ENCODE results near the gene ENTPD1.

The ENTPD1 gene

DNA sequence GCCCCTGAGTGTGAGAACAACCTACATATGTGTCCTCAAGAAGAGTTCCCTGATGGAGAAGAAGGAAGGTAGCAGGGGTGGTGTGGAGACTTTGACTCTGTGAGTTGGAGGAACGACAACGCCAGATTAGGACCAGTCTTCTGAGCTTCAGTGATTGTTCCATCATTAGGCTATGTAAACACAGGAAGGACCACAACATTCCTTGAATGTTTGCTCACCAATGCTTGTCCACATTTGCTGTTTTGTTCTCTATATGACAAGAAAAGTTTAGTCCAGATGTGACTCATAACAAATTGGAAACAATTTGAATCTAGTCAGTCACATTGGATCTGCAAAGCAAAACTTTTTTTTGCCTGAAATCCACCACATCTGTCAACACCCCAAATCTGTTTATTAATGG, 62.7 kb downstream of the ENTPD1 start:
- H3K4me3 ChIP-seq (replicated peaks in 1 of 2; ENCODE audit: low read depth in 2 of 2, low read length in 2 of 2), result no peak overlapping the region
- TF ChIP-seq, protein P1, sequence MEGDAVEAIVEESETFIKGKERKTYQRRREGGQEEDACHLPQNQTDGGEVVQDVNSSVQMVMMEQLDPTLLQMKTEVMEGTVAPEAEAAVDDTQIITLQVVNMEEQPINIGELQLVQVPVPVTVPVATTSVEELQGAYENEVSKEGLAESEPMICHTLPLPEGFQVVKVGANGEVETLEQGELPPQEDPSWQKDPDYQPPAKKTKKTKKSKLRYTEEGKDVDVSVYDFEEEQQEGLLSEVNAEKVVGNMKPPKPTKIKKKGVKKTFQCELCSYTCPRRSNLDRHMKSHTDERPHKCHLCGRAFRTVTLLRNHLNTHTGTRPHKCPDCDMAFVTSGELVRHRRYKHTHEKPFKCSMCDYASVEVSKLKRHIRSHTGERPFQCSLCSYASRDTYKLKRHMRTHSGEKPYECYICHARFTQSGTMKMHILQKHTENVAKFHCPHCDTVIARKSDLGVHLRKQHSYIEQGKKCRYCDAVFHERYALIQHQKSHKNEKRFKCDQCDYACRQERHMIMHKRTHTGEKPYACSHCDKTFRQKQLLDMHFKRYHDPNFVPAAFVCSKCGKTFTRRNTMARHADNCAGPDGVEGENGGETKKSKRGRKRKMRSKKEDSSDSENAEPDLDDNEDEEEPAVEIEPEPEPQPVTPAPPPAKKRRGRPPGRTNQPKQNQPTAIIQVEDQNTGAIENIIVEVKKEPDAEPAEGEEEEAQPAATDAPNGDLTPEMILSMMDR (IDR thresholded peaks at IDR 0.05; ENCODE audit: low read depth, low read length), result no peak
- peak; percentile 81 to 94 for DNase-seq (ENCODE audit: low read depth in 2 of 2)

DNA sequence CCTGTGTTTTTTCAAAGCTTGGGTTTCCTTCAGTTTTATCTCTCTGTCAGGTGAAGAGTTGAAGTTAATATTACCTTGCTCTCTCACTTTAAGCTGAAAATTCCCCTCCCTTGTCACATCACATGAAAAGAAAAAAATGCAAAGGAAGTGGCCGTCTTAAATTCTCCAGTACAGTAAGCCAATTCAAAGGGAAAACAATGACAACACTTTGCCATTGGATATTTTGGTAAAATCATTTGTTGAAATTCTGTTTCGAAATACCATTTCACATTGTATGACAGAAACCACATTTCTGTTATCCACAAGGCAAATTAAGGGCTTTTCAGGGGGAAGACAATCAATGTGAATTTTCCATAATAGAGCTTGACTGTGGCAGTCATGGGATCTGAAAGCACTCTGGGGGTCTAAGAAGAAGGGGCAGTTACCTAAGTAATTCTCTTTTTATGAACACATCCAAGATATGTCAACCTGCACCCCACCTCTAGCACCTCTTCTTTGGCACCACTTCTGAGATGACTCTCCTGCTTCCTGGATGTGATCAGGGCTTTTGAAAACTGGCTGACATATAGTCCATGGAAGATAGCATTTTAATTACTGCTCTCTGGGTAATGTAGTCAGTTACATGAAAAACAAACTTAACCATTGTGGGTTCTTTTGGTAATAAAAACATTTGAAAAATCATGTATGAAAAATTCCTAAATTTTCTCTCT, 63.8 kb downstream of the ENTPD1 start:
- DNase-seq (ENCODE audit: low read depth in 2 of 2), result peak; percentile 34 to 64
- H3K4me3 ChIP-seq (replicated peaks in 1 of 2; ENCODE audit: low read depth in 2 of 2, low read length in 2 of 2), result no peak overlapping the region
- TF ChIP-seq, protein P1 (IDR thresholded peaks at IDR 0.05; ENCODE audit: low read depth, low read length), result no peak

DNA sequence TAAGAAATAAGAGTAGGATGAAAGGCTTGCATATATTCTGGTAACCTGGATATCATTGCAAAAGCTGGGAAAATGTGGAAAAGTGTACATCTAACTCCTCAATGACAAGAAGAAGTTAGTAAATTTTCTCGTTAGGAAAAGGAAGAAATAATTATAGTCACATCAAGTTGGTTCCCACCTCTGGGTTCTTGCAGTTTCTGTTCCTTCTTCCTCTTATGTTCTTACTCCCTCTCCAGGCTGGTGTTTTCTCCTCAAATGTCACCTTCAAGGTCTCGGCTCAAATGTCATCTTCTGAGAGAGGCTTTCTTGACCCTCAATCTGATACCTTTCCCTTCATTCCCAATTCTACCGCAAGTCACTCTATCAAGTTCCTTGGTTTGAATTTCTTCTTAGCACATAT, 64.4 kb downstream of the ENTPD1 start:
- DNase-seq (ENCODE audit: low read depth in 2 of 2), result no peak
- TF ChIP-seq, protein P1 (IDR thresholded peaks at IDR 0.05; ENCODE audit: low read depth, low read length), result no peak
- no peak overlapping the region for H3K4me3 ChIP-seq (replicated peaks in 1 of 2; ENCODE audit: low read depth in 2 of 2, low read length in 2 of 2)

DNA sequence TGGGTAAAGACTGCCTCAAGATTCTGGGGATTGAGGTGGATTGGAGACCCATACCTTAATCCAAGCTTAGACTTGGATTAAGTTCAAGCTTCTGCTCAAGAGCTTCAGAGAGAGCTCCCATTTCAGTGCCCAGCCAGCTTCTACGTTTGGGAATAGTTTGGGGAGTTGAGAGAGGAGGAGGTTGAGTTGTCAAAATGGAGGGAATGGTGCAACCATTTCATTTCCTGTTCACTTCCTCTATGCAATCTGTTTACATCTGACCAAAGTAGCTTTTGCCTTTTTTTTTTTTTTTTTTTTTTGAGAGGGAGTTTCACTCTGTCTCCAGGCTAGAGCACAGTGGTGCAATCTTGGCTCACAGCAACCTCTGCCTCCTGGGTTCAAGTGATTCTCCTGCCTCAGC, 65.8 kb downstream of the ENTPD1 start:
- no peak for DNase-seq (ENCODE audit: low read depth in 2 of 2)
- TF ChIP-seq, protein P1 (IDR thresholded peaks at IDR 0.05; ENCODE audit: low read depth, low read length), result no peak
- H3K4me3 ChIP-seq (replicated peaks in 1 of 2; ENCODE audit: low read depth in 2 of 2, low read length in 2 of 2), result no peak overlapping the region

DNA sequence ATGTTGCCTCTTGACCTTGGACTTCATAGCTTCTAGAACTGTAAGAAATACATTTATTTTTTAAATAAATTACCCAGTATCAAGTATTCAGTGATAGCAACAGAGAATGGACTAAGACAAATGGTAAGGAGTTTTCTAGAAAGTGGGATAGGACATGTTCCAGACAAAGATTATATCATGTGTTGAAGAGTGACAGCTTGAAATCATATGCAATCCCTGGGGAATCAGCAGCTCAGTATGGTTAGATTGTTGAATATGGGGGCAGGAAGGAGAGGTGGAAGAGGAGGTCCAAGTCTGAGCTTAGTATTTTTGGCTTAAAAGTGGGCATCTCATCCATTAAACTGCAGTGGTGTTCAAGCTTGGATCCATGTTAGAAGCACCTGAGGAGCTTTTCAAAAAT, 74.1 kb downstream of the ENTPD1 start:
- TF ChIP-seq, protein P1 (IDR thresholded peaks at IDR 0.05; ENCODE audit: low read depth, low read length), result no peak
- no peak overlapping the region for H3K4me3 ChIP-seq (replicated peaks in 1 of 2; ENCODE audit: low read depth in 2 of 2, low read length in 2 of 2)
- DNase-seq (ENCODE audit: low read depth in 2 of 2), result no peak

DNA sequence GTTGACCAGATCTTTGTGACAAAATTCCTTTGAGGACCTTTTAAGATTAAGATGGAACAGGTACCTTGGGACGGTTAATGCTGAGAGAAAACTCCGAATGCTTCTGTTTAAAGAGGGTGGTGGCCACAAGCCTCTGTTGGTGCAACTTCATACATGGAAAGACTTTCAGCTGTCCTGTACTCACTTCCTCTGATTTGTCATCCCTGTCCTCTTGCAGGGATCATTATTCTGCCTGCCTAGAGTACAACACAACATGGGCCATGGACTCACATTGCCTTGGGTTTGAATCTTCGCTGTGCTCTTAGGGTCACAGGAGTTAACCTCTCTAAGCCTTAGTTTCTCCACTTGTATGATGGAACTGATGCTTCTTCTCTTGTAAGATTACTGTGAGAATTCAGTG, 75.1 kb downstream of the ENTPD1 start:
- no peak overlapping the region for H3K4me3 ChIP-seq (replicated peaks in 1 of 2; ENCODE audit: low read depth in 2 of 2, low read length in 2 of 2)
- DNase-seq (ENCODE audit: low read depth in 2 of 2), result no peak

More for the DNA sequence above, 75.1 kb downstream of the ENTPD1 start:
- TF ChIP-seq, protein P1 (IDR thresholded peaks at IDR 0.05; ENCODE audit: low read depth, low read length), result no peak

Data from cardiac fibroblast (primary cell).